Stomach (tissue), 9 donors: ENCODE results near the gene PRRC2C. TPM values are rescaled to one million over a fixed set of nuclear protein-coding genes. Genes with fewer than 3 reads are reported as not detected.
"Not testable (repeated sequence)": the region's sequence is repeated elsewhere in the genome, so short reads cannot be mapped to it uniquely, and the experiment has no call there.

ENCODE experiments used
- DNase-seq, 2 donors: peaks; one replicate each; pipeline versions ENCODE4 v3.0.0 to v3.0.0-alpha.2; 2013 to 2019
- H3K27ac ChIP-seq, 5 donors: fragments of 200-600 bp in 4 of 5; sonication (generic) in 4 of 5; one replicate each; pipeline ENCODE4 v1.5.1; 2013 to 2019; ENCODE audit warnings: mild to moderate bottlenecking in 1 of 5, moderate library complexity in 1 of 5
- H3K27me3 ChIP-seq, 3 donors: fragments of 200-600 bp; sonication (generic); one replicate each; pipeline ENCODE4 v1.5.1; 2017 to 2019; ENCODE audit warnings: mixed run types in 1 of 3
- H3K36me3 ChIP-seq, 4 donors: fragments of 200-600 bp; sonication (generic); 1 replicate in 3 of 4; 2 replicates in 1 of 4; pipeline ENCODE4 v1.5.1; 2016 to 2019
- H3K4me1 ChIP-seq, 4 donors: fragments of 200-600 bp; sonication (generic); one replicate each; pipeline ENCODE4 v1.5.1; 2016 to 2019
- H3K4me3 ChIP-seq, 4 donors: fragments of 200-600 bp; sonication (generic) in 3 of 4; one replicate each; pipeline ENCODE4 v1.5.1; 2016 to 2019; ENCODE audit warnings: mild to moderate bottlenecking in 1 of 4
- H3K9me3 ChIP-seq, 4 donors: fragments of 200-600 bp; sonication (generic); one replicate each; pipeline ENCODE4 v1.5.1; 2016 to 2019
- EP300 ChIP-seq: sonication (generic); formaldehyde crosslinking; IDR thresholded peaks from one replicate; pipeline ENCODE4 v1.6.1; 2017; ENCODE audit warnings: antibody characterized with exemption
- POLR2A ChIP-seq, 4 donors: fragments of 450-650 bp; IDR thresholded peaks; one replicate each; pipeline ENCODE4 v1.6.1; 2016; ENCODE audit warnings: antibody characterized with exemption in 4 of 4, control low read depth in 2 of 4, mild to moderate bottlenecking in 1 of 4, moderate library complexity in 1 of 4
- POLR2AphosphoS5 ChIP-seq, 3 donors: sonication (generic); formaldehyde crosslinking; IDR thresholded peaks; one replicate each; pipeline ENCODE4 v1.6.1; 2016; ENCODE audit warnings: antibody characterized with exemption in 3 of 3
- WGBS, 5 donors: extraction: QIAGEN DNeasy Blood & Tissue Kit in 3 of 5; methylation state at CpG; one replicate each; pipeline versions ENCODE4 v1.1.5 to v1.1.7; 2013 to 2018; 5-methylcytosine and 5-hydroxymethylcytosine counted together
- intact Hi-C: fragments of 100-400 bp; cut with DNase I; formaldehyde crosslinking; loops from one replicate; pipeline ENCODE4 v1.15.1; 2023; ENCODE audit warnings: low total_unique reads
- polyA plus RNA-seq, 3 donors: library from polyadenylated mRNA; stranded (reverse); fragments of 200-250 nt; gene quantifications; one replicate each; pipeline ENCODE4 v1.2.3, GENCODE V29; 2013
- total RNA-seq, 5 donors: library from RNA; depleted of rRNA; stranded (reverse); fragments of >200 nt; gene quantifications; one replicate each; pipeline versions ENCODE4 v1.1.0 to v1.2.3, GENCODE V29; 2014 to 2016
- TF ChIP-seq, protein P1 (sequence below), 7 experiments: fragments of 450-650 bp in 4 of 7; fragments of 200-600 bp in 3 of 7; sonication (generic) in 3 of 7; IDR thresholded peaks; one replicate each; pipeline ENCODE4 v1.5.1; 2016 to 2019; ENCODE audit warnings: antibody characterized with exemption in 7 of 7, control low read depth in 2 of 7, mild to moderate bottlenecking in 1 of 7
- donor health status: healthy with polysubstance abuse.
- donor health status: Bipolar disorder and iron deficiency.
- donor health status: healthy.

The PRRC2C gene
- total and polyA plus RNA-seq, 8 donors: 19.0 to 404 (median 75.8) TPM

DNA sequence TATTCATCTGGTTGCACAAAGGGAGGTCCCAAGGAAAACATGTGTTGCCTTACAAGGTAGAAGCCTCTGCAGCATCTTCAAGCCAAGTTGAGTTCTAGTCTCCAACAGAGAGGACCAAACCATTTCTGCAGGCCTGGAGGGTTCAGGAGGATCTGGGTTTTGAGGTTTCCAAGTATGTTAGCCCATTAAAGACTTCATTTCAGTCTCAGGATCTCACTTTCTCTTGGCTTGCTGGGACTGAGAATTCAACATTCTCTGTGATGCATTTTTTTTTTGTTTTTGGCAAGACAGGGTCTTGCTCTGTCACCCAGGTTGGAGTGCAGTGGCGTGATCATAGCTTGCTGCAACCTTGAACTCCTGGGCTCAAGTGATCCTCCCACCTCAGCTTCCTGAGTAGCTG is 128.0 kb downstream of the PRRC2C start:
- intact Hi-C loops: no loop called here

DNA sequence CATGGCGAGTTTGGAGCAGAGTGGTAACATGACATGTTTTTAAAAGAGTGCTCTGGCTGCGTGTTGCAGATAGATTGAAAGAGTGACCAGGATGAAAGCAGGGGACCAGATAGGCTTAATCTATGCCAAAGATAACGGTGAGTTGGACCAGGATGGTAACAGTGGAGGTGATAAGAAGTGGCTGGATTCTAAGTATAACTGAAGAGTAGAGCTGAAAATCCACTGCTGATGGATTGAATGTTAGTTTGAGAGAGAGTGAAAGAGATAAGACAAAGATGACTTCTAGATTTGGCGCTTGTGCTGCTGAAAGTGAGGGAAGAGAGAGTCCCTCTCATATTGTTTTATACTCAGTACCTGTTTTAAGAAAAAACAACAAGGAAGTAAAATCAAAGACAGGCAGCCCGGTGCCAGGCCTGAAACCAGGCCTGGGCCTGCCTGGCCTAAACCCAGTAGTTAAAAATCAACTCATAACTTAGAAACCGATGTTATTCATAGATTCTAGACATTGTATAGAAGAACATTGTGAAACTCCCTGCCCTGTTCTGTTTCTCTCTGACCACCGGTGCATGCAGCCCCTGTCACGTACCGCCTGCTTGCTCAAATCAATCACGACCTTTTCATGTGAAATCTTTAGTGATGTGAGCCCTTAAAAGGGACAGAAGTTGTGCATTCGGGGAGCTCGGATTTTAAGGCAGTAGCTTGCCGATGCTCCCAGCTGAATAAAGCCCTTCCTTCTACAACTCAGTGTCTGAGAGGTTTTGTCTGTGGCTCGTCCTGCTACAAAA is 130.0 kb downstream of the PRRC2C start:
- intact Hi-C loops, H3K36me3 ChIP-seq, DNase-seq, H3K9me3 ChIP-seq, H3K4me1 ChIP-seq, H3K27me3 ChIP-seq, H3K4me3 ChIP-seq, H3K27ac ChIP-seq: not testable (repeated sequence)
- 68 to 72% (median 71%) methylated on average over 14 of the region's 14 CpGs for WGBS, 5 donors

More for the DNA sequence above, 128.0 kb downstream of the PRRC2C start:
- no peaks in the 10 kb centered on the region for H3K27me3 ChIP-seq
- no peak overlapping the region for H3K4me3 ChIP-seq
- no peak overlapping the region for H3K27ac ChIP-seq
- no peaks in the 10 kb centered on the region for H3K4me1 ChIP-seq
- no peak for DNase-seq
- H3K9me3 ChIP-seq: no peaks in the 10 kb centered on the region
- WGBS, 5 donors: 93 to 100% (median 95%) methylated on average over 1 of the region's 1 CpG
- no peaks in the 10 kb centered on the region for H3K36me3 ChIP-seq
- no peak for TF ChIP-seq POLR2AphosphoS5 (IDR thresholded peaks at IDR 0.05)
- TF ChIP-seq POLR2A (IDR thresholded peaks at IDR 0.05): no peak
- TF ChIP-seq, protein P1, sequence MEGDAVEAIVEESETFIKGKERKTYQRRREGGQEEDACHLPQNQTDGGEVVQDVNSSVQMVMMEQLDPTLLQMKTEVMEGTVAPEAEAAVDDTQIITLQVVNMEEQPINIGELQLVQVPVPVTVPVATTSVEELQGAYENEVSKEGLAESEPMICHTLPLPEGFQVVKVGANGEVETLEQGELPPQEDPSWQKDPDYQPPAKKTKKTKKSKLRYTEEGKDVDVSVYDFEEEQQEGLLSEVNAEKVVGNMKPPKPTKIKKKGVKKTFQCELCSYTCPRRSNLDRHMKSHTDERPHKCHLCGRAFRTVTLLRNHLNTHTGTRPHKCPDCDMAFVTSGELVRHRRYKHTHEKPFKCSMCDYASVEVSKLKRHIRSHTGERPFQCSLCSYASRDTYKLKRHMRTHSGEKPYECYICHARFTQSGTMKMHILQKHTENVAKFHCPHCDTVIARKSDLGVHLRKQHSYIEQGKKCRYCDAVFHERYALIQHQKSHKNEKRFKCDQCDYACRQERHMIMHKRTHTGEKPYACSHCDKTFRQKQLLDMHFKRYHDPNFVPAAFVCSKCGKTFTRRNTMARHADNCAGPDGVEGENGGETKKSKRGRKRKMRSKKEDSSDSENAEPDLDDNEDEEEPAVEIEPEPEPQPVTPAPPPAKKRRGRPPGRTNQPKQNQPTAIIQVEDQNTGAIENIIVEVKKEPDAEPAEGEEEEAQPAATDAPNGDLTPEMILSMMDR (IDR thresholded peaks at IDR 0.05): no peak
- no peak for TF ChIP-seq EP300

DNA sequence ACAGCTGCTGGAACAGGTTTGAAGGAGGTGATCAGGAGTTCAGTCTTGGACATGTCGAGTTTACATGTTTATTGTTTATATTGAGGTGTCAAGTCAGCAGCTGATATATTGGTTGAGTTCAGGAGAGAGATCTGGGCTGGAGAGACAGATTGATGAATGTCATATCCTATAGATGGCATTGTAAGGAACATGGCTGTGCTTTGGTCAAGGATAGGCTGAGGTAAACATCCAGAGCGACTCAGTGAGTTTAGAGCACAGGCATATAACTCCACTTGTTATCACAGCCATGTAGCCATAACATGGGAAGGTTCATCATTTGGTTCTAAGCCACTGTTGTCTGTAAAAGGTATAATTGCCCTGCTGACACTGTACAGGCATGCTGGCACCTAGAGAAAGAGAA is 131.3 kb downstream of the PRRC2C start:
- Histone ChIP-seq H3K27ac (no peak overlapping the region), H3K36me3 (no peaks in the 10 kb centered on the region), H3K4me1 (no peaks in the 10 kb centered on the region), H3K27me3 (no peaks in the 10 kb centered on the region), H3K9me3 (no peaks in the 10 kb centered on the region), H3K4me3 (no peak overlapping the region)
- no peak for DNase-seq
- intact Hi-C loops: no loop called here
- WGBS, 5 donors: 71 to 87% (median 80%) methylated on average over 2 of the region's 2 CpGs
- no peak for TF ChIP-seq EP300
- TF ChIP-seq, protein P1 (IDR thresholded peaks at IDR 0.05): no peak
- no peak for TF ChIP-seq POLR2A (IDR thresholded peaks at IDR 0.05)
- no peak for TF ChIP-seq POLR2AphosphoS5 (IDR thresholded peaks at IDR 0.05)

DNA sequence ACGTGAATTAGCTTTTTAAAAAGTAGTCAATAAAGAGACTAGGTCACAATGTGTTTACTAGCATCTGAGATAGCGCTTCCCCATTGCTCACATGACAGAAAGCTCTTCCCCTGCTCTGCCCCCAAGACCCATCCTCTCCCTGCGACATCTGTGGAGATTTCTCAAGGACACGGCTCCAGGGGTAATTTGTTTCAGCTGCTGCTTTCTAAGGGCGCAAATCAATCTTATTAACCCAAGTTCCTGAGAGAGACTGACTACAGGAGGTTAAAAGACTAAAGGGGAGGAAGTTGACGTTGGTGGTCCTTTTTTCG is 136.8 kb downstream of the PRRC2C start, which contains the start of gene MYOCOS:
Gene MYOCOS (plus strand): TSS at position 92 of the 311 bp plus-strand sequence. CDS start 1,641 bp downstream, outside the sequence.
- H3K4me1 ChIP-seq: no peaks in the 10 kb centered on the region
- H3K9me3 ChIP-seq: no peaks in the 10 kb centered on the region
- no peaks in the 10 kb centered on the region for H3K27me3 ChIP-seq
- H3K27ac ChIP-seq: no peak within 1 kb of the TSS
- WGBS, 5 donors: 64 to 81% (median 67%) methylated on average over 7 of the region's 7 CpGs
- H3K36me3 ChIP-seq: no peaks in the 10 kb centered on the region
- H3K4me3 ChIP-seq: no peak within 1 kb of the TSS
- intact Hi-C loops: no loop called here
- DNase-seq: no peak
- TF ChIP-seq POLR2AphosphoS5 (IDR thresholded peaks at IDR 0.05) (no peak), EP300 (no peak), POLR2A (IDR thresholded peaks at IDR 0.05) (no peak)
- TF ChIP-seq, protein P1 (IDR thresholded peaks at IDR 0.05): no peak

DNA sequence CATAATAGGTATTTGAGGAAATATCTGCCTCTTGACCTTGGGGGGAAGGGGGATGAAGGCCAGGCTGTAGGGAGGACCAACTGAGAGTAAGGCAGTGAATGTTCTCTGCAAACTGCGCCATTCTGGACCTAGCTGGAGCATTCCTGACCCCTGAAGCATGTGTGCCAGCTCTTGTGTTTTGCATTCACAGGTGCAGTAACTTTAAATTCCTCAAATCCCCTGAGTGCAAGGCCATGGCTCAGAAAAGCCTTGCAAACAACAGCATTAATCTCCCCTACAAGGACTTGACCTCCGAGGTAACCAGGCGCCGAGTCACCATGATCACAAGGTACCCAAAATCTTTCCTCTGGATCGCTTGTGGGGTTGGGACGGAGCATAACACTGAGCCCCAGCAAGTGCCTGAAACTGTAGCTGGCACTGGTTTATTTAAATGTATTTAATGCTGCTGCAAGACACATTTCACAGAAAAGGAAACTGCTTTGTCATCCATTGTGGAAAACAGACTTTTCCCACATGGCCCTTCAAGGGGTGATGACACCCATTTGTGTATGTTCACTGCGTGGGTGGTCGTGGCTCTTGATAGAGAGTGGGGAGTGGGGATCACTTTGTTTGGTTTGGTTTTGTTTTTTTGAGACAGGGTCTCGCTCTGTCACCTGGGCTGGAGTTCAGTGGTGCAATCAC is 138.5 kb downstream of the PRRC2C start:
- intact Hi-C loops: no loop called here
- H3K4me1 ChIP-seq: no peaks in the 10 kb centered on the region
- TF ChIP-seq POLR2A (IDR thresholded peaks at IDR 0.05) (no peak), POLR2AphosphoS5 (IDR thresholded peaks at IDR 0.05) (no peak), EP300 (no peak)
- TF ChIP-seq, protein P1 (IDR thresholded peaks at IDR 0.05): no peak
- 63 to 81% (median 74%) methylated on average over 9 of the region's 9 CpGs for WGBS, 5 donors
- no peaks in the 10 kb centered on the region for H3K36me3 ChIP-seq
- no peak overlapping the region for H3K27ac ChIP-seq
- H3K27me3 ChIP-seq: no peaks in the 10 kb centered on the region
- no peak for DNase-seq
- H3K4me3 ChIP-seq: no peak overlapping the region
- H3K9me3 ChIP-seq: no peaks in the 10 kb centered on the region
